Measurements from ENCODE around the gene SMIM28.

SMIM28 gene

GRCh38 chr6:138371720-138372119 lies 6.0 kb upstream of the SMIM28 start:
- DNase-seq (ENCODE audit: low read depth in 2 of 2), result peak; percentile 22 to 43
- TF ChIP-seq CTCF (IDR thresholded peaks at IDR 0.05; ENCODE audit: low read depth, low read length), result no peak
- H3K4me3 ChIP-seq (replicated peaks in 1 of 2; ENCODE audit: low read depth in 2 of 2, low read length in 2 of 2), result no peak overlapping the region

- TF ChIP-seq CTCF (IDR thresholded peaks at IDR 0.05; ENCODE audit: low read depth, low read length), result peak; percentile 29
- H3K4me3 ChIP-seq (replicated peaks in 1 of 2; ENCODE audit: low read depth in 2 of 2, low read length in 2 of 2), result no peak overlapping the region
- DNase-seq (ENCODE audit: low read depth in 2 of 2), result peak; percentile 32 to 74
These were observed 4.8 kb upstream of the SMIM28 start for GRCh38 chr6:138372711-138373463.

- no peak for DNase-seq (ENCODE audit: low read depth in 2 of 2)
- no peak overlapping the region for H3K4me3 ChIP-seq (replicated peaks in 1 of 2; ENCODE audit: low read depth in 2 of 2, low read length in 2 of 2)
- TF ChIP-seq CTCF (IDR thresholded peaks at IDR 0.05; ENCODE audit: low read depth, low read length), result no peak
These were observed 3.5 kb upstream of the SMIM28 start for GRCh38 chr6:138374230-138374629.

GRCh38 chr6:138374815-138375214 lies 2.9 kb upstream of the SMIM28 start:
- H3K4me3 ChIP-seq (replicated peaks in 1 of 2; ENCODE audit: low read depth in 2 of 2, low read length in 2 of 2), result no peak overlapping the region
- DNase-seq (ENCODE audit: low read depth in 2 of 2), result no peak
- TF ChIP-seq CTCF (IDR thresholded peaks at IDR 0.05; ENCODE audit: low read depth, low read length), result no peak

- no peak for TF ChIP-seq CTCF (IDR thresholded peaks at IDR 0.05; ENCODE audit: low read depth, low read length)
- H3K4me3 ChIP-seq (replicated peaks in 1 of 2; ENCODE audit: low read depth in 2 of 2, low read length in 2 of 2), result no peak overlapping the region
- no peak for DNase-seq (ENCODE audit: low read depth in 2 of 2)
These were observed 663 bp upstream of the SMIM28 start for GRCh38 chr6:138377042-138377441.

GRCh38 chr6:138378463-138378862 lies 758 bp downstream of the SMIM28 start:
- H3K4me3 ChIP-seq (replicated peaks in 1 of 2; ENCODE audit: low read depth in 2 of 2, low read length in 2 of 2), result no peak overlapping the region
- no peak for DNase-seq (ENCODE audit: low read depth in 2 of 2)
- TF ChIP-seq CTCF (IDR thresholded peaks at IDR 0.05; ENCODE audit: low read depth, low read length), result no peak
